K562 (cell line): ENCODE results near the gene BIRC7. TPM values are rescaled to one million over a fixed set of nuclear protein-coding genes. Genes with fewer than 3 reads are reported as not detected.
"Not testable (repeated sequence)": the region's sequence is repeated elsewhere in the genome, so short reads cannot be mapped to it uniquely, and the experiment has no call there.

Source experiments
- ATAC-seq: fragments of 200-7000 bp; cut with Tn5 transposase; 3 replicates; pipeline ENCODE4 v1.9.1; 2020; ENCODE audit warnings: moderate library complexity
- BruUV-seq: library from RNA; stranded (reverse); fragments of 400-500 nt; replicated peaks from 2 replicates; lab custom pipeline; 2021; lab: Mats Ljungman, UMichigan
- CTCF ChIA-PET: fragments of 300-600 bp; formaldehyde crosslinking; extraction: SDS; loops from one replicate; lab custom pipeline; 2021; ENCODE audit warnings: low intra/inter-chr PET ratio; lab: Yijun Ruan, JAX
- POLR2A ChIA-PET: fragments of 300-600, 350-650 bp; sonication (Branson Sonifier 250); formaldehyde crosslinking; extraction: SDS; loops from one replicate; lab custom pipeline; 2021; ENCODE audit warnings: antibody characterized with exemption, inconsistent platforms; lab: Yijun Ruan, JAX
- DNase-seq, 4 experiments: peaks; one replicate each; pipeline versions ENCODE4 v3.0.0 to v3.0.0-alpha.2; 2011 to 2018; ENCODE audit warnings: low spot score in 3 of 4, mixed read lengths in 3 of 4; ENCODE audit errors: extremely low read depth in 1 of 4
- FAIRE-seq: peaks from 2 replicates; lab custom pipeline; 2011; peaks lifted over from hg19 to GRCh38; lab: Jason Lieb, UNC
- H2AFZ ChIP-seq: 2 replicates; pipeline ENCODE4 v1.6.0; 2011; ENCODE audit warnings: low read depth, low read length, control low read depth, inconsistent platforms
- H3K27ac ChIP-seq: fragments of 200-600 bp; 3 replicates; pipeline ENCODE4 v1.8.0; 2011; ENCODE audit warnings: low read depth, mild to moderate bottlenecking, control low read depth, inconsistent platforms, low read length, moderate library complexity, mixed read lengths; ENCODE audit errors: extremely low read depth
- H3K27me3 ChIP-seq, 2 experiments: fragments of 300-600 bp in 1 of 2; 2 replicates in 1 of 2; 3 replicates in 1 of 2; pipeline versions ENCODE4 v1.6.0 to v1.8.0; 2011; ENCODE audit warnings: inconsistent platforms in 2 of 2, low read length in 2 of 2, mild to moderate bottlenecking in 1 of 2, mixed read lengths in 1 of 2, moderate library complexity in 1 of 2; ENCODE audit not compliant: control insufficient read depth in 2 of 2, insufficient read depth in 2 of 2
- H3K36me3 ChIP-seq: fragments of 300-600 bp; 3 replicates; pipeline ENCODE4 v1.8.0; 2011; ENCODE audit warnings: mild to moderate bottlenecking, low read length, inconsistent platforms; ENCODE audit not compliant: control insufficient read depth, insufficient read depth
- H3K4me1 ChIP-seq, 2 experiments: fragments of 200-600 bp in 1 of 2; replicated peaks in 1 of 2; 2 replicates in 1 of 2; 3 replicates in 1 of 2; pipeline versions ENCODE4 v1.5.1 to v1.8.0; 2011; ENCODE audit warnings: inconsistent platforms in 2 of 2, low read length in 2 of 2, mild to moderate bottlenecking in 1 of 2, mixed read lengths in 1 of 2, moderate library complexity in 1 of 2; ENCODE audit not compliant: control insufficient read depth in 2 of 2, insufficient read depth in 2 of 2
- H3K4me2 ChIP-seq: 2 replicates; pipeline ENCODE4 v1.6.1; 2011; ENCODE audit warnings: low read length, control low read depth, inconsistent platforms, mixed read lengths; ENCODE audit not compliant: insufficient read depth
- H3K4me3 ChIP-seq: fragments of 200-600 bp; sonication (generic), shearing (Covaris generic); 2 replicates; pipeline ENCODE4 v1.5.1; 2016; ENCODE audit warnings: control low read depth, inconsistent platforms
- H3K79me2 ChIP-seq: fragments of 200-600 bp; 3 replicates; pipeline ENCODE4 v1.8.0; 2011; ENCODE audit warnings: low read length, inconsistent platforms; ENCODE audit not compliant: control insufficient read depth, insufficient read depth
- H3K9ac ChIP-seq, 2 experiments: 2 replicates each; pipeline versions ENCODE4 v1.6.0 to v1.6.1; 2011; ENCODE audit warnings: low read depth in 2 of 2, low read length in 2 of 2, control low read depth in 1 of 2, inconsistent platforms in 1 of 2, mild to moderate bottlenecking in 1 of 2, mixed read lengths in 1 of 2; ENCODE audit not compliant: insufficient read depth in 1 of 2
- H3K9me1 ChIP-seq: one replicate; pipeline ENCODE4 v1.6.0; 2011; ENCODE audit warnings: inconsistent platforms, mild to moderate bottlenecking, low read length, moderate library complexity; ENCODE audit not compliant: control insufficient read depth, insufficient read depth
- H3K9me3 ChIP-seq: replicated peaks from 2 replicates; pipeline ENCODE4 v1.5.1; 2011; ENCODE audit warnings: low read depth, low read length, inconsistent platforms; ENCODE audit not compliant: control insufficient read depth, insufficient read depth
- H4K20me1 ChIP-seq: replicated peaks from 2 replicates; pipeline ENCODE4 v1.6.1; 2011; ENCODE audit warnings: low read length, inconsistent platforms, mixed read lengths; ENCODE audit not compliant: control insufficient read depth, insufficient read depth
- BACH1 ChIP-seq: fragments of 200-800 bp; sonication (Bioruptor generic); IDR thresholded peaks from 2 replicates; pipeline ENCODE4 v1.6.1; 2016; ENCODE audit warnings: missing genetic modification characterization, missing compliant biosample characterization
- BCL6 ChIP-seq: fragments of 250-450 bp; sonication (Bioruptor Pico); IDR thresholded peaks from 2 replicates; pipeline ENCODE4 v1.4.0; 2020
- BHLHE40 ChIP-seq: IDR thresholded peaks from 2 replicates; pipeline ENCODE4 v1.6.1; 2011; ENCODE audit warnings: low read length, improper control_type of control experiment
- CTBP1 ChIP-seq: fragments of 450-650 bp; IDR thresholded peaks from 2 replicates; pipeline ENCODE4 v1.6.1; 2016; ENCODE audit warnings: borderline replicate concordance
- DACH1 ChIP-seq: fragments of 450-650 bp; IDR thresholded peaks from 2 replicates; pipeline ENCODE4 v1.6.1; 2018; ENCODE audit not compliant: partially characterized antibody
- DNMT1 ChIP-seq: fragments of 450-650 bp; IDR thresholded peaks from 2 replicates; pipeline ENCODE4 v1.6.1; 2016; ENCODE audit warnings: antibody characterized with exemption, mild to moderate bottlenecking
- DPF2 ChIP-seq: fragments of 450-650 bp; IDR thresholded peaks from 2 replicates; pipeline ENCODE4 v1.6.1; 2016
- ESRRB ChIP-seq: fragments of 250-450 bp; sonication (Bioruptor Pico); IDR thresholded peaks from 2 replicates; pipeline ENCODE4 v1.5.0; 2020; ENCODE audit warnings: mild to moderate bottlenecking, moderate library complexity, borderline replicate concordance
- GABPB1 ChIP-seq: sonication (generic); formaldehyde crosslinking; IDR thresholded peaks from 2 replicates; pipeline ENCODE4 v1.8.0; 2022; ENCODE audit warnings: mild to moderate bottlenecking, missing genetic modification reagents
- MEF2A ChIP-seq: IDR thresholded peaks from 2 replicates; pipeline ENCODE4 v1.6.1; 2011; ENCODE audit warnings: low read depth, mild to moderate bottlenecking, low read length, moderate library complexity; ENCODE audit not compliant: control insufficient read depth
- POLR2AphosphoS5 ChIP-seq: IDR thresholded peaks from 2 replicates; pipeline ENCODE4 v1.6.1; 2011; ENCODE audit warnings: mild to moderate bottlenecking, low read depth, low read length, moderate library complexity; ENCODE audit not compliant: control insufficient read depth, insufficient read depth
- PRMT5 ChIP-seq: sonication (generic); formaldehyde crosslinking; IDR thresholded peaks from 2 replicates; pipeline ENCODE4 v1.5.0; 2020; ENCODE audit warnings: missing genetic modification reagents
- SPI1 ChIP-seq: IDR thresholded peaks from 2 replicates; pipeline ENCODE4 v1.6.1; 2011; ENCODE audit warnings: low read depth, low read length, control low read depth, borderline replicate concordance
- ZNF174 ChIP-seq: fragments of 250-450 bp; sonication (Bioruptor Pico); IDR thresholded peaks from 2 replicates; pipeline ENCODE4 v1.4.0; 2020; ENCODE audit warnings: mild to moderate bottlenecking
- ZNF696 ChIP-seq: fragments of 250-450 bp; sonication (Bioruptor Pico); conservative IDR thresholded peaks from 2 replicates; pipeline ENCODE4 v1.4.0; 2020; ENCODE audit warnings: mild to moderate bottlenecking, moderate library complexity
- WGBS: fragments of 100-300 bp; shearing (Covaris generic); methylation state at CpG from one replicate; pipeline ENCODE4 v1.1.6; 2016; ENCODE audit warnings: low coverage, mixed read lengths; ENCODE audit not compliant: insufficient coverage; ENCODE audit errors: missing lambda C conversion rate; 5-methylcytosine and 5-hydroxymethylcytosine counted together
- in situ Hi-C: fragments of 300-500 bp; cut with MboI; formaldehyde crosslinking; loops from 4 replicates; pipeline ENCODE4 v1.15.0; 2018; ENCODE audit warnings: inconsistent platforms, mixed read lengths
- intact Hi-C: fragments of 100-400 bp; cut with micrococcal nuclease; formaldehyde crosslinking; loops from 2 replicates; pipeline ENCODE4 v1.14.2; 2022
- polyA plus RNA-seq, 8 experiments: library from polyadenylated mRNA; depleted of rRNA in 4 of 8; stranded (reverse) in 5 of 8; unstranded in 3 of 8; fragments of >200 nt; fragmentation: Nextera tagmentation in 2 of 8; fragmentation: Illumina TruSeq in 1 of 8; extraction: Ambion mirVana in 2 of 8; extraction: Trizol in 1 of 8; gene quantifications; 2 replicates each; pipeline versions ENCODE4 v1.2.1 to v1.2.3, GENCODE V29; 2011 to 2014; ENCODE audit warnings: inconsistent platforms in 1 of 8, missing spikeins in 1 of 8
- total RNA-seq, 7 experiments: library from RNA; depleted of rRNA in 6 of 7; stranded (reverse); fragments of >200 nt in 6 of 7; fragmentation: Illumina TruSeq in 2 of 7; extraction: Trizol in 2 of 7; gene quantifications; 2 replicates each; pipeline versions ENCODE4 v1.2.1 to v1.2.3, GENCODE V29; 2011 to 2021; ENCODE audit warnings: low replicate concordance in 1 of 7
- TF ChIP-seq, protein P1 (sequence below): sonication (generic); formaldehyde crosslinking; IDR thresholded peaks from 2 replicates; pipeline ENCODE4 v1.8.0; 2022; ENCODE audit warnings: missing genetic modification reagents, mild to moderate bottlenecking, borderline replicate concordance

Gene BIRC7
- total and polyA plus RNA-seq, 9 of the 15 experiments (the other 6 are each of a cell fraction or from before 2014, with no cell fraction given), result 0.14 to 0.19 (median 0.16) TPM; not detected in 5

DNA sequence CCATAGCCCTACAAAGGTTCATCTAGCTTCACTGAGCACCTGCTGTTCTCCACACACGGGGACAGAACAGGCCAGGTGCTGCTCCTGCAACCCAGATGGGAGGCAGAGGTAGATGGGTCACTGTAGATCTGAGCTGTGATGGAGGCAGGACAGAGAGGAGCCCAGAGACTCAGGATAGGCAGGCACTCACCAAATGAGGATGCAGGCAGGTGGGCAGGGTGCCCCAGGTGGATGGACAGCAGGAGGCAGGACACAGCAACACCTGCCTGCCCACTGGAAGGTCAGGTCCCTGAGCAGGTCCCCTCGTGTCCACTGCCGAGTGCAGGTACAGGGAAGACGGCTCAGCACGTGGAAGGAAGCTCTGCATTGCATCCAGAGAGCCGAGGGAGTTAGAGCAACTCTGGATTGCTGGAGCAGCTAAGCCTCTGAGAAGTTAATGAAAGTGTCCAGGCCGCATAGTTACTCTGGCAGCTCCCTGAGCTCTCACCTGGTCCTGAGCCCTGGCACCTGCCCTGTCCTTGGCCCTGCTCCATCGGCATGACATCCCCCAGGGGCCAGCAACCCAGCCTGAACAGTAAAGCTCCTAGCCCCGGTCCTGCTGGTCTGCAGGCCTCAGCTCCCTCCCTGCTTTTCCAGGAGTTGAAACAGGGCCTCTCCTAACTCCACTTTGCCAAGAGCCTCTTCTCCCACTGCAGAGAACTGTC is 14.9 kb upstream of the BIRC7 start:
- TF ChIP-seq, protein P1, sequence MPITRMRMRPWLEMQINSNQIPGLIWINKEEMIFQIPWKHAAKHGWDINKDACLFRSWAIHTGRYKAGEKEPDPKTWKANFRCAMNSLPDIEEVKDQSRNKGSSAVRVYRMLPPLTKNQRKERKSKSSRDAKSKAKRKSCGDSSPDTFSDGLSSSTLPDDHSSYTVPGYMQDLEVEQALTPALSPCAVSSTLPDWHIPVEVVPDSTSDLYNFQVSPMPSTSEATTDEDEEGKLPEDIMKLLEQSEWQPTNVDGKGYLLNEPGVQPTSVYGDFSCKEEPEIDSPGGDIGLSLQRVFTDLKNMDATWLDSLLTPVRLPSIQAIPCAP (CRISPR knock-in tag), result no peak
- TF ChIP-seq SPI1 (no peak), DNMT1 (no peak), ZNF696 (CRISPR knock-in tag) (no peak), BHLHE40 (no peak), DACH1 (no peak), BCL6 (CRISPR knock-in tag) (no peak), ESRRB (CRISPR knock-in tag) (no peak), PRMT5 (CRISPR knock-in tag) (no peak), DPF2 (no peak), ZNF174 (CRISPR knock-in tag) (no peak), BACH1 (no peak), GABPB1 (CRISPR knock-in tag) (no peak), CTBP1 (no peak), POLR2AphosphoS5 (no peak), MEF2A (no peak)

DNA sequence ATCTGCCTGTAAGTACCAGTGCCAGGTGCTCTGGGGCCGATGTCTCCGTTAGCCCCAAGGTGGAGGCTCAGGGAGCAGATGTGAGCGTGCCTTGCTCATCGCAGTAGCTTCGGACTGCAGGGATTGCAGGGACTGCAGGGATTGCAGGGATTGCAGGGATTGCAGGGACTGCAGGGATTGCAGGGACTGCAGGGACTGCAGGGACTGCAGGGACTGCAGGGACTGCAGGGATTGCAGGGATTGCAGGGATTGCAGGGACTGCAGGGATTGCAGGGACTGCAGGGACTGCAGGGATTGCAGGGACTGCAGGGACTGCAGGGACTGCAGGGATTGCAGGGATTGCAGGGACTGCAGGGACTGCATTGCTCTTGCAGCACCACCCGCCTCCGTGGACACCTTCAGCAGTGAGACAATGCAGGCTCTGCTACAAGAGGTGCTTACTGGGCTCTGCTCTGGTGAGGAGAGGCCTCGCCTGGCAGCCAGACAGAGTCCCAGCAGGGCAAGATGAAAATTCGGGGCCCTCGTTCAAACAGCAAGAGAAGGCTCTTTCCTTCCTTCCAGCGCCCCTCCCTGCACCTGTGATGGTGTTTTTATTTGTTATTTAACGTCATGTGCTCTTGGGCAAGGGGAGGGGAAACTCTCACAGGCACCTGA is 14.2 kb upstream of the BIRC7 start:
- H3K4me3 ChIP-seq, H3K9me3 ChIP-seq, H3K9me1 ChIP-seq, CTCF ChIA-PET, H2AFZ ChIP-seq, BruUV-seq, H3K4me2 ChIP-seq, H3K79me2 ChIP-seq, DNase-seq, H3K9ac ChIP-seq, ATAC-seq, H4K20me1 ChIP-seq, H3K27ac ChIP-seq, in situ Hi-C loops, FAIRE-seq, H3K36me3 ChIP-seq: not testable (repeated sequence)
- POLR2A ChIA-PET, result interaction anchor here (0.5 kb wide), 1 partner anchor 155 kb away, joined by 3 read pairs; no protein-coding TSS in a partner anchor
- H3K4me1 ChIP-seq, result peaks cover 4 to 35% of the 10 kb centered on the region in 2 experiments; a peak in 4 of 5 replicates
- WGBS, result 5% methylated on average over 12 of the region's 12 CpGs
- peaks cover 0 to 40% of the 10 kb centered on the region in 2 experiments; a peak in 3 of 5 replicates for H3K27me3 ChIP-seq
- intact Hi-C loops, result loop anchor here (5.0 kb wide), 1 partner anchor 161 kb away; no protein-coding TSS in a partner anchor

More for the DNA sequence above, 14.9 kb upstream of the BIRC7 start:
- WGBS, result 5% methylated on average over 9 of the region's 9 CpGs
- BruUV-seq, result no TSS peak
- Histone ChIP-seq H3K9ac (no peak overlapping the region), H3K9me3 (no peaks in the 10 kb centered on the region), H3K4me1 (peaks cover 6 to 36% of the 10 kb centered on the region in 2 experiments; a peak in 4 of 5 replicates), H3K36me3 (no peaks in the 10 kb centered on the region), H3K4me3 (no peak overlapping the region), H3K27me3 (peaks cover 0 to 40% of the 10 kb centered on the region in 2 experiments; a peak in 3 of 5 replicates), H3K9me1 (no peaks in the 10 kb centered on the region), H3K4me2 (no peak overlapping the region), H2AFZ (no peak overlapping the region), H4K20me1 (no peaks in the 10 kb centered on the region), H3K27ac (no peak overlapping the region), H3K79me2 (no peaks in the 10 kb centered on the region)
- ATAC-seq, result no peak
- DNase-seq, result no peak
- intact Hi-C loops, result loop anchor here (5.0 kb wide), 1 partner anchor 161 kb away; no protein-coding TSS in a partner anchor
- in situ Hi-C loops, result no loop called here
- CTCF ChIA-PET, result no interaction called here
- no peak for FAIRE-seq
- POLR2A ChIA-PET, result interaction anchor here (0.5 kb wide), 1 partner anchor 156 kb away, joined by 3 read pairs; no protein-coding TSS in a partner anchor
